ENCODE data around the gene PEX16. TPM values are rescaled to one million over a fixed set of nuclear protein-coding genes. Genes with fewer than 3 reads are reported as not detected.

The PEX16 gene
- total RNA-seq, 1 donor from 2014 or later = 77.7 TPM

DNA sequence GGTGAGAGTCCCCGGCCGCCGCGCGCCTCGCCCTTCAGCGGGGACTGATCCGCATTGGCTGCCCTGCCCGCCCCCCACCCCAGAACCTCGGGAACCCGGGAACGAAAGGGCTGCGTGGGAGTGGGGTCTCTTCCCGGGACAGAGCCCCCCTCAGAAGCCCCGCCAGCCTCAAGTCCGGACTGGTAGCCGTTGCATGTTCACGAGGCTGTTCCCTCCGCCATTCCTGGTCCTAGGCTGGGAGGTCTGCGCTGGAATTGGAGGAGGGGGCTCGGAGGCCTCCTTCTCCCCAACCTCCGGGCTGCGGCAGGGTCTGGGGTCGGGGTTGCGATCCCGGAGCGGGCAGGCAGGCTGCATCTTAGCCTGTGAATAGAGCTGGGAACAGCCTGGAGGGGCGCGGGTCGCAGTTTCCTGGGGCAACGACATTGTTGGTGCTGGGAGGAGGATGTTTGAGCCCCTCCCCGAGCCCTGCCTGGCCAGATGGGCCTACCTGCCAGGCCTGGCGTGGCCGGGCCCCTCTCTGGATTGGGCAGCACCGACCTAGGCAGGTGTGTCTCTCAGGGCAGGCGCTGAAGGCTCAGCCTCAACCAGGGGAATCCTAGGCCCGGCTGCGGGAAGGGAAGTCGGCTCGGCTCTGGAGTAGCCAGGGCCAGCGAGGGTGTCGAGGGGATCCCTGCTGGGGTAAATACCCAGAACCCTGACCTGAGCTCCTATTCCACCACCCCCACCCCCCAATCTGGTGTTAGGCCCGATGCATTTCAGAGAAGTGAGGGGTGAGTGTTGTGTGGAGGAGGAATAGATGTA, 31.6 kb downstream of the PEX16 start:
- no peaks in the 10 kb centered on the region for H3K9me3 Mint-ChIP-seq
- DNase-seq = no peak
- intact Hi-C loops (cut with micrococcal nuclease) = loop anchor here (1.0 to 5.0 kb wide), 7 partner anchors 13 to 507 kb away; partner anchors contain the start of gene CRY2

DNA sequence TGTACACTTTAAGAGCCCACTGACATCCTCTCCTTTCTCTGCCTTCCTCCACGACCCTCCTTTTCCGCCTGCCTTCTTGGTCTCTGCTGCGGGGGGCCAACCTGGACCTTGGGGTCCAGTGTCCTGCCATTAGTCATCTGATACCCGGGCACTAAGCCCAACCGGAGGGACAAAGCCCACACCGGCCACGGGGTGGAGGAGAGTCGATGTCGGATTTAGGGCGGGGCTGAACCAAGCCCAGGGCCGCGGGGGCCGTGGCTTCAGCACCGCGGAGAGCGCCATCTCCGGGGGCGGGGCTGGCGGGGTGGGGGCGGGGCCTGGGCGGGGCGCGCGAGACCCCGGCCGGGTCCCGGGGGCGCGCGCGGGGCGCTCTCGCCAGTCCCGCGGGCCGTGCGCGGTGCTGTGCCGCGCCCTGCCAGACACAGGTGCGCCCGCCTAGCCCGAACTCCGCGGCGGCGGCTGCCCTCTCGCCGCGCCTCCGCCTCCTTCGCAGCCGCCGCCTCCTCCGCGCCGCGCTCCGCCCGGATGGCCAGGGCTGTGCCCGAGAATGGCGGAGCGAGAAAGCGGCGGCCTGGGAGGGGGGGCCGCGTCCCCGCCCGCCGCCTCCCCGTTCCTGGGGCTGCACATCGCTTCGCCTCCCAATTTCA, 32.3 kb downstream of the PEX16 start, which contains the start of gene MAPK8IP1:
Gene MAPK8IP1 (plus strand): TSS at position 378 of the 647 bp plus-strand sequence. CDS start 170 bp downstream, at position 548.
- TF ChIP-seq, protein P1, sequence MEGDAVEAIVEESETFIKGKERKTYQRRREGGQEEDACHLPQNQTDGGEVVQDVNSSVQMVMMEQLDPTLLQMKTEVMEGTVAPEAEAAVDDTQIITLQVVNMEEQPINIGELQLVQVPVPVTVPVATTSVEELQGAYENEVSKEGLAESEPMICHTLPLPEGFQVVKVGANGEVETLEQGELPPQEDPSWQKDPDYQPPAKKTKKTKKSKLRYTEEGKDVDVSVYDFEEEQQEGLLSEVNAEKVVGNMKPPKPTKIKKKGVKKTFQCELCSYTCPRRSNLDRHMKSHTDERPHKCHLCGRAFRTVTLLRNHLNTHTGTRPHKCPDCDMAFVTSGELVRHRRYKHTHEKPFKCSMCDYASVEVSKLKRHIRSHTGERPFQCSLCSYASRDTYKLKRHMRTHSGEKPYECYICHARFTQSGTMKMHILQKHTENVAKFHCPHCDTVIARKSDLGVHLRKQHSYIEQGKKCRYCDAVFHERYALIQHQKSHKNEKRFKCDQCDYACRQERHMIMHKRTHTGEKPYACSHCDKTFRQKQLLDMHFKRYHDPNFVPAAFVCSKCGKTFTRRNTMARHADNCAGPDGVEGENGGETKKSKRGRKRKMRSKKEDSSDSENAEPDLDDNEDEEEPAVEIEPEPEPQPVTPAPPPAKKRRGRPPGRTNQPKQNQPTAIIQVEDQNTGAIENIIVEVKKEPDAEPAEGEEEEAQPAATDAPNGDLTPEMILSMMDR (IDR thresholded peaks at IDR 0.05) = no peak
- Mint-ChIP-seq H3K36me3 (ENCODE audit: low read depth) (peaks cover 23% of the 10 kb centered on the region), H3K27me3 (no peaks in the 10 kb centered on the region), H3K27ac (no peak within 1 kb of the TSS), H3K4me3 (peak within 1 kb of the TSS; percentile 80), H3K4me1 (peaks cover 10% of the 10 kb centered on the region), H3K9me3 (no peaks in the 10 kb centered on the region)
- intact Hi-C loops (cut with micrococcal nuclease) = loop anchor here (1.0 to 5.0 kb wide), 7 partner anchors 14 to 507 kb away; partner anchors contain the start of gene CRY2
- POLR2A ChIA-PET = no interaction called here
- CTCF ChIA-PET = interaction anchor here (1.9 kb wide), 1 partner anchor 121 kb away, joined by 7 read pairs; no protein-coding TSS in a partner anchor
- DNase-seq = peak; percentile 61
- ATAC-seq (ENCODE audit: low read depth) = peak; percentile 88

More for the DNA sequence above, 31.6 kb downstream of the PEX16 start:
- peaks cover 10% of the 10 kb centered on the region for H3K4me1 Mint-ChIP-seq
- peaks cover 16% of the 10 kb centered on the region for H3K36me3 Mint-ChIP-seq (ENCODE audit: low read depth)
- POLR2A ChIA-PET = interaction anchor here (0.9 kb wide), 1 partner anchor 32 kb away, joined by 3 read pairs; the partner anchor contains the start of gene PEX16
- no peaks in the 10 kb centered on the region for H3K27me3 Mint-ChIP-seq
- ATAC-seq (ENCODE audit: low read depth) = no peak
- no peak overlapping the region for H3K27ac Mint-ChIP-seq
- CTCF ChIA-PET = no interaction called here
- peak overlapping the region; percentile 56 for H3K4me3 Mint-ChIP-seq
- TF ChIP-seq, protein P1 (IDR thresholded peaks at IDR 0.05) = no peak

DNA sequence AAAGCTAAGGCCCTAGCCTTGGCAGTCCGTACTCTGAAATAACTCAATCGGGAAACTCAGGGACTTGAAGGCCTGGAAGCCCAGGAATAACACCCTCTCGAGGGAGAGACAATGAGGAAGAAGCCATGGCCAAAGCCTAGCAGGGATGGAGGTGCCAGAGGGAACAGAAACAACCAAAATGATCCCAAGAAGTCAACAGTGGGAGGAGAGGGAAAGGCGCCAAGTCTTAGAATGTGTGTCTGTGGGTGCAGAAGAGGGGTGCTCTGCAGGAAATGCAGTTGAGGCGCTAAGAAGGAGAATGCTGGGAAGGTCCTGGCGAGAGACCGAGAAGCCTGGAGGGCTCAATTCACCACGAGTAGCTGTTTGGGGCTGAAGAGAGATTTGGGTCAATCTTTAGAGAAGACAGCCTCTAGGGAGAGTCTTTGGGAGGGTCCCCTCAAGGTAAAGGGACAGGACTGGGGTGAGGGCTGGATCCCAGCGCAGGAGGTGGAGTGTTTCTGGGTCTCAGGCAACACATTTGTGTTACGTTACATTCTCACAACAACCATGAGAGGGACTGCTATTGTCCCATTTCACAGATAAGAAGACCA, 33.0 kb downstream of the PEX16 start:
- intact Hi-C loops (cut with micrococcal nuclease) = loop anchor here (1.0 to 5.0 kb wide), 7 partner anchors 15 to 508 kb away; partner anchors contain the start of gene CRY2
- H3K4me3 Mint-ChIP-seq = peak overlapping the region; percentile 80
- TF ChIP-seq, protein P1 (IDR thresholded peaks at IDR 0.05) = no peak
- ATAC-seq (ENCODE audit: low read depth) = no peak
- peaks cover 10% of the 10 kb centered on the region for H3K4me1 Mint-ChIP-seq
- H3K27me3 Mint-ChIP-seq = no peaks in the 10 kb centered on the region
- peaks cover 30% of the 10 kb centered on the region for H3K36me3 Mint-ChIP-seq (ENCODE audit: low read depth)
- CTCF ChIA-PET = interaction anchor here (1.9 kb wide), 1 partner anchor 122 kb away, joined by 7 read pairs; no protein-coding TSS in a partner anchor
- POLR2A ChIA-PET = interaction anchor here (1.1 kb wide), 1 partner anchor 12 kb away, joined by 3 read pairs; no protein-coding TSS in a partner anchor
- no peaks in the 10 kb centered on the region for H3K9me3 Mint-ChIP-seq
- H3K27ac Mint-ChIP-seq = no peak overlapping the region
- DNase-seq = no peak

DNA sequence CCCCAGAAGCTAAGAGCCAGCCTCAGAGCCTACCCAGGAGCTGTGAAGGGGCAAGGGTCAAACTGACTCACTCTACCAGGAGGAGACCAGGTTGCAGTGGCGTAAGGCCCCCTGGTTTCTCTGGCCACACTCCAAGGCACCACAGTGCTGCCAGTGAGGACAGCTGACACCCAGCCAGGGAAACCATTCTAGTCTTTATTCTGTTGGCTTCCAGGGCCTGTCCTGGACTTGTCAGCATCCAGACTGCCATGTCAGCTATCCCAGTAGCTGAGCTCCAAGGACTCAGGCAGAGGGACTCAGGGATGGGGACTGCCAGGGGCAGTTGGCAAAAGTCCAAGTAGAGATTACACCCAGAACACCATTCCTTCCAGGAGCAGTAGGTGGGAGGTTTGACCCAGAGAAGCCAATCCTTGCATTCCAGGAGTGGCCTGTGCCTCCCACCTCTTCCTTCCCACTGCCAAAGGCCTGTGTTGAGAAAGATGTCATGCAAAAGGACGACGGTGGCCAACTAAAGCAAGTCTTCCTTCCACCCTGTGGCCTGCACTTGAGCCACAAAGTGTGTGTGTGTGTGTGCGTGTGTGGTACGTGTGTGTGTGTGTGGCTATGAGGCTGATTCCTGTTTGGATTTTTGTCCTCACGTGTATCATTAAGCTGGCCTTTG, 35.8 kb downstream of the PEX16 start:
- peaks cover 53% of the 10 kb centered on the region for H3K36me3 Mint-ChIP-seq (ENCODE audit: low read depth)
- H3K27ac Mint-ChIP-seq = no peak overlapping the region
- TF ChIP-seq, protein P1 (IDR thresholded peaks at IDR 0.05) = no peak
- ATAC-seq (ENCODE audit: low read depth) (no peak), DNase-seq (no peak)
- no peak overlapping the region for H3K4me3 Mint-ChIP-seq
- intact Hi-C loops (cut with micrococcal nuclease) = no loop called here
- peaks cover 10% of the 10 kb centered on the region for H3K4me1 Mint-ChIP-seq
- CTCF ChIA-PET = no interaction called here
- POLR2A ChIA-PET = no interaction called here
- H3K9me3 Mint-ChIP-seq = no peaks in the 10 kb centered on the region
- H3K27me3 Mint-ChIP-seq = no peaks in the 10 kb centered on the region
